ENCODE data around the gene PRICKLE3.

DNA sequence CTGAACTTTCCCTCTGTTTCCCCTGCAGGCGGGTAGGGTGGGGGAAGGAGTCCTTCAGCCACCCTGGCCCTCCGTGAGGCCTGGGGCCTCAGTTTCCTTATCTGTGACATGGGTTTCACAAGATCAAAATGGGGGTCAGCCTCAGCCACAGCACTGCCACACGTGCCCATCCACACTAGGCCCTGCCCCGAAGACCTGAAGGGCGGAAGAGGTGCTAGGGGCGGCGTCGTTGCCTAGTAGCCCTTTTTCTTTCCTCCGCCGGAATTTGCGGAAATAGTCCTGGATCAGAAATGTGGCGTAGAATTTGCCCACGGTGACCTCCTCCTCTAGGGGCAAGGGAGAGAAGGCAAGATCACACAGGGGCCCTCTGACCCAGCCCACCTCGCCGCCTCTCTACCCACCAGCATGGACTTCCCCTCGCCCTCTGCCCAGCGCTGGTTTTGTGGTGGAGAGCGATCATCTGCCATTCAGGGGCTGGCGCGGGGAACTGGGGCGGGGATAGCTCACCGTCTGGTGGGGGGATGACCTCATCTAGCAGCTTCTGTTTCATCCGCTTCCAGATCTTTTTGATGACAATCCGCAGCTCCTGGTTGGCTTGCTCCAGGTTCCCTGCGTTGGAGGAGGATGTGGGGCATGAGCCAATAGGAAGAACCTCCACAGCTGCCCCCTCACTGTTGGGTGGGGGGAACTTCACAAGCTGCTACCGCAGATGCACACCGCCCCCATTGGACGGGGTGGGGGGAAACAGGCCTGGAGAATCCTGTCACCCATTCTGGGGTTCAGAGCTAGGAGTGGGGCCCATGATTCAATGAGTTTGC lies 23.5 kb upstream of the PRICKLE3 start:
- TF ChIP-seq, protein P1, sequence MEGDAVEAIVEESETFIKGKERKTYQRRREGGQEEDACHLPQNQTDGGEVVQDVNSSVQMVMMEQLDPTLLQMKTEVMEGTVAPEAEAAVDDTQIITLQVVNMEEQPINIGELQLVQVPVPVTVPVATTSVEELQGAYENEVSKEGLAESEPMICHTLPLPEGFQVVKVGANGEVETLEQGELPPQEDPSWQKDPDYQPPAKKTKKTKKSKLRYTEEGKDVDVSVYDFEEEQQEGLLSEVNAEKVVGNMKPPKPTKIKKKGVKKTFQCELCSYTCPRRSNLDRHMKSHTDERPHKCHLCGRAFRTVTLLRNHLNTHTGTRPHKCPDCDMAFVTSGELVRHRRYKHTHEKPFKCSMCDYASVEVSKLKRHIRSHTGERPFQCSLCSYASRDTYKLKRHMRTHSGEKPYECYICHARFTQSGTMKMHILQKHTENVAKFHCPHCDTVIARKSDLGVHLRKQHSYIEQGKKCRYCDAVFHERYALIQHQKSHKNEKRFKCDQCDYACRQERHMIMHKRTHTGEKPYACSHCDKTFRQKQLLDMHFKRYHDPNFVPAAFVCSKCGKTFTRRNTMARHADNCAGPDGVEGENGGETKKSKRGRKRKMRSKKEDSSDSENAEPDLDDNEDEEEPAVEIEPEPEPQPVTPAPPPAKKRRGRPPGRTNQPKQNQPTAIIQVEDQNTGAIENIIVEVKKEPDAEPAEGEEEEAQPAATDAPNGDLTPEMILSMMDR (IDR thresholded peaks at IDR 0.05) = no peak
- no peak for TF ChIP-seq POLR2A (IDR thresholded peaks at IDR 0.05)
- TF ChIP-seq EP300 (IDR thresholded peaks at IDR 0.05) = no peak
